ENCODE data around the gene ARHGEF10L. TPM values are rescaled to one million over a fixed set of nuclear protein-coding genes. Genes with fewer than 3 reads are reported as not detected.

The ARHGEF10L gene
- polyA plus RNA-seq, 1 donor, result 85.1 TPM

- Histone ChIP-seq H3K36me3 (ENCODE audit: control insufficient read depth, insufficient read depth, low read length) (peaks cover 22% of the 10 kb centered on the region), H3K27ac (ENCODE audit: low read length) (peak overlapping the region; percentile 92), H3K4me3 (ENCODE audit: low read length) (peak overlapping the region; percentile 66), H3K27me3 (ENCODE audit: control insufficient read depth, insufficient read depth, low read length) (no peaks in the 10 kb centered on the region), H3K9me3 (ENCODE audit: control insufficient read depth, low read depth, low read length) (no peaks in the 10 kb centered on the region), H3K4me1 (ENCODE audit: control insufficient read depth, insufficient read depth, low read length) (peaks cover 58% of the 10 kb centered on the region)
- DNase-seq, result peak in 1 of 2 donors; percentile 51
- WGBS (ENCODE audit: insufficient coverage, low lambda C conversion rate), result no CpG with 5 or more reads among the region's 10 CpGs
These were observed 42.1 kb downstream of the ARHGEF10L start for GRCh38 chr1:17581389-17582123.

DNA sequence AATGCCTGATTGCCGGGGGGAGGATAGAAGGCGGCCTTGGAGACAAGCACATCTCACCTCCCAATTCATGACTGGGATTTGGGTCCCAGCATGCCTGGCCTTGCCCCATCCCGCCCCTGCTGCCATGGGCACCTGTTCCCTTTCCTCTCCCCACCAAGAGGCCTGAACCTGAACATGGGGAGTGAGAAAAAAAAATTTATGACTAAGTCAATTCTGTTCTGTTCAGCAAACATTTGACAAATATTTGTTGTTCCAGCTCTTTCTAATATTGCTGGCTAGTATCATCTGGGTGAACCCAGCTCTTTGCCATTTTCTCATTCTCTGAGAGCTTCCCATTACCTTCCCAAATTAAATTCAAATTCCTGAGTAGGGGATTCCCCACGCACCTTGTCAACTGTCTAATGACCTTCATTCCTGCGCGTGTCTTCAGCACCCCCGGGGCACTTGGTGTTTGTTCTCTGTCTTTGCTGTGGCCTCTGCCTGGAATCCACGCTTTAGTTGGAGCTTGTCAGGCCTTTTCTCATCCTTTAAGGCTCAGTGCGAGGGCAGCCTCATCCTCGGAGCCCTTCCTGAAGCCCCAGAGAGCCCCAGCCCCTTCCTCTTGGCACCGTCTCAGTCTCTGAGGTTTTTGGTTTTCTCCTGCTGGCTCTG lies 42.8 kb downstream of the ARHGEF10L start:
- Histone ChIP-seq H3K27me3 (ENCODE audit: control insufficient read depth, insufficient read depth, low read length) (no peaks in the 10 kb centered on the region), H3K36me3 (ENCODE audit: control insufficient read depth, insufficient read depth, low read length) (peaks cover 28% of the 10 kb centered on the region), H3K4me1 (ENCODE audit: control insufficient read depth, insufficient read depth, low read length) (peaks cover 62% of the 10 kb centered on the region), H3K4me3 (ENCODE audit: low read length) (peak overlapping the region; percentile 66), H3K9me3 (ENCODE audit: control insufficient read depth, low read depth, low read length) (no peaks in the 10 kb centered on the region), H3K27ac (ENCODE audit: low read length) (peak overlapping the region; percentile 92)
- DNase-seq, result no peak
- WGBS (ENCODE audit: insufficient coverage, low lambda C conversion rate), result no CpG with 5 or more reads among the region's 11 CpGs

DNA sequence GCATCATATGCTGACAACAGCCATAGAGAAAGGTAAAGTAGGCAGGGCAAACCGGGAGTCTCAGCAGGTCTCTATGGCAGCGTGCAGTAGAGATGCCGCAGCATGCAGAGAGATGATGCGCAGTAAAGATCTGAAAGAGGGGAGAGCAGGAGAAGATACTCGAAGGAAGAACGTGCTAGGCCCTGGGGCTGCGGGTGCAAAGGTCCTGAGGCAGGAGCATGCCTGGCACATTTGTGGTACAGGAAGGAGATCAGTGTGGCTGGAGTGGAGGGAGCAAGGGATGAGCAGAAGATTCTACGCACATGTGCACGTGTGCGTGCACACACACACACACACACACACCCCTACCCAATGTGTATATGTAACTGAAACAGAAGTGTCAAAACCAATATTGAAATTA lies 45.0 kb downstream of the ARHGEF10L start:
- Histone ChIP-seq H3K36me3 (ENCODE audit: control insufficient read depth, insufficient read depth, low read length) (peaks cover 35% of the 10 kb centered on the region), H3K9me3 (ENCODE audit: control insufficient read depth, low read depth, low read length) (no peaks in the 10 kb centered on the region), H3K27ac (ENCODE audit: low read length) (no peak overlapping the region), H3K4me3 (ENCODE audit: low read length) (no peak overlapping the region), H3K27me3 (ENCODE audit: control insufficient read depth, insufficient read depth, low read length) (no peaks in the 10 kb centered on the region), H3K4me1 (ENCODE audit: control insufficient read depth, insufficient read depth, low read length) (peaks cover 67% of the 10 kb centered on the region)
- WGBS (ENCODE audit: insufficient coverage, low lambda C conversion rate), result 92% methylated on average over 2 of the region's 10 CpGs
- DNase-seq, result no peak

DNA sequence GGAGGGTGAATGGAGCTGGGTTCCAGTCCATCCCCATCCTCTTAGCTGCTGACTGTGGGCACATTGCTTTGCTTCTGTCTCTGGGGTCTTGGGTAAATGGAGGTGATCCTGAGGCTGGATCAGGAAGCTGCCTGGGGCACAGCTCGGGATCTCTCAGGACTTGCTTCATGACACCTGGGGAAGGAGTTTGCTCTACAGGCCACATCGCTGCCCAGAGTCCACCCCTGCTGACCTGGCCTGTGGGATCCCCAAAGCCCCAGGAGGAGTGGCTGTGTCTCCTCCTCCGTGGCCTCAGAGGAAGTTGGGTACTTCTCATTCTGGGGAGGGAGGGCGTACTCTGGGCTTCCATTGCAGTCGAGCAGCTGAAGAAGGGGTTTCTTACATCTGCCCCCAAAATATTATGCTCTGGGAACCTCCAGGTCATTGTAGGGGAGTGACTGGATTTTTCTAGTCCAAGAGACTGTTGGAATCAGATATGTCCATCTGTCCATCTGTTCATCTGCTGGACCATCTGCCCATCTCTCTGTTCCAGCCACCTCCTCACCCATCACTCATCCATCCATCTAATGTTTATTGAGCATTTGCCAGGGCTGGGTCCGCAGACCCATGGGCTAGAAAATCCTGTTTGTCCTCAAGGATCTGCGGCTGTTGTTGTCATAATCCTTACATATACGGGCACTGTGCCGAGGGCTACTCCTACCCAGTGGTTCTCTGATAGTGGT lies 45.9 kb downstream of the ARHGEF10L start:
- Histone ChIP-seq H3K9me3 (ENCODE audit: control insufficient read depth, low read depth, low read length) (no peaks in the 10 kb centered on the region), H3K27ac (ENCODE audit: low read length) (peak overlapping the region; percentile 98), H3K36me3 (ENCODE audit: control insufficient read depth, insufficient read depth, low read length) (peaks cover 42% of the 10 kb centered on the region), H3K27me3 (ENCODE audit: control insufficient read depth, insufficient read depth, low read length) (no peaks in the 10 kb centered on the region), H3K4me3 (ENCODE audit: low read length) (no peak overlapping the region), H3K4me1 (ENCODE audit: control insufficient read depth, insufficient read depth, low read length) (peaks cover 69% of the 10 kb centered on the region)
- WGBS (ENCODE audit: insufficient coverage, low lambda C conversion rate), result no CpG with 5 or more reads among the region's 9 CpGs
- DNase-seq, result no peak

DNA sequence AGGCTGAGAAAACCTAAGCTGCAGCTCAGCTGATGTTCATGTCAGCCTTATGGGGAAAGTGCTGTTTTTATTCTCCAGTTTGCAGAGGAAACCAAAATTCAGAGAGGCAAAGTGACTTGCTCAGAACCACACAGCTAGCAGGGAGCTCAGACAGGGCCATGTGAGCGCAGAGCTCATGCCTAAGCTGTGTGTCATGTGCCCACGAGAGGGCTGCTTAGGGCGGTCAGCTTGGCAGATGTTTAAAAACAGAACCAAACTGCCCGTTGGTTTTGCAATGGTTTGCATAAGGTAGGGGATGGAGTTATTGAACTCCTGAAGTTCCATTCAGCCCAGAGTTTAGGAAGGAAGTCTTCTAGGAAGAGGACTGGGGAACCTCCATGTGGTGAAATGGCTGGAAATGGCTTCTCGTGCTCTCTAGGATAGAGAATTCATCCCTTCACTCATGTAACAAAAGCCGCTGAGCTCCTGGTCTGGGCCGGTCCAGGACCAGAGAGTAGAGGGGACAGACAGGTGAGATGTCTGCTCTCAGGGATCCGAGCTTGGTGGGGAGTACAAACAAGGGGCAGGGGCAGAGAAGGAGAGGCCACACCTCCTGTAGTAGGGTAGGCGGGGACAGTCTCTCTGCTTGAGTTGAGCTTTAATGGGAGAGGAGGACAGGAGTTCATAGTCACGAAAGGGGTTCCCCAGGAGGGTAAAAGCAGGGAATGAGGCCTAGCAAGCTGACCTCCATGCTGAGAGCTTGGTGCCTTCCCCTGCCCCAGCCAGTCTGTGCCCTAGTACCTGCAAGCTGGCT lies 46.9 kb downstream of the ARHGEF10L start:
- H3K36me3 ChIP-seq (ENCODE audit: control insufficient read depth, insufficient read depth, low read length), result peaks cover 49% of the 10 kb centered on the region
- peak overlapping the region; percentile 98 for H3K27ac ChIP-seq (ENCODE audit: low read length)
- H3K4me3 ChIP-seq (ENCODE audit: low read length), result no peak overlapping the region
- DNase-seq, result peak in 1 of 2 donors; percentile 64
- peaks cover 76% of the 10 kb centered on the region for H3K4me1 ChIP-seq (ENCODE audit: control insufficient read depth, insufficient read depth, low read length)
- WGBS (ENCODE audit: insufficient coverage, low lambda C conversion rate), result no CpG with 5 or more reads among the region's 10 CpGs
- no peaks in the 10 kb centered on the region for H3K9me3 ChIP-seq (ENCODE audit: control insufficient read depth, low read depth, low read length)
- H3K27me3 ChIP-seq (ENCODE audit: control insufficient read depth, insufficient read depth, low read length), result no peaks in the 10 kb centered on the region

DNA sequence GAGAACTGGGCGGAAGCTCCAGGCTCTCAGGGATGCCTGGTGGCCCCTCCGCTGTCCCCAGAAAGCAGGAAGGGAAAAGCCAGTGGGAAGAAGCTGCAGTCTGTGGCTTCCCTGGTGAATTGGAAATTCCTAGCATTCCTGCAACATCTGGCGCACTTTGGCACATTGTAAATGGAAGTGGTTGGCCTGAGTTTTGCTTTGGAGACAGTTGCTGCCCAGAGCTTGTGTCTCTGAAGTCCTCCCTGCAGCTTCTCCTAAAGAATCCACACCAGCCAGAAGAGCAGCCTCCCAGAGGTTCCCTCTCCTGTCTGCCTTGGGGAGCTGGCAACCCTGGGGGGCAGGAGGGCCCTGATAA lies 48.2 kb downstream of the ARHGEF10L start:
- H3K9me3 ChIP-seq (ENCODE audit: control insufficient read depth, low read depth, low read length), result no peaks in the 10 kb centered on the region
- H3K4me1 ChIP-seq (ENCODE audit: control insufficient read depth, insufficient read depth, low read length), result peaks cover 76% of the 10 kb centered on the region
- H3K27ac ChIP-seq (ENCODE audit: low read length), result peak overlapping the region; percentile 98
- no CpG with 5 or more reads among the region's 3 CpGs for WGBS (ENCODE audit: insufficient coverage, low lambda C conversion rate)
- peak in 1 of 2 donors; percentile 64 for DNase-seq
- no peaks in the 10 kb centered on the region for H3K27me3 ChIP-seq (ENCODE audit: control insufficient read depth, insufficient read depth, low read length)
- no peak overlapping the region for H3K4me3 ChIP-seq (ENCODE audit: low read length)
- peaks cover 57% of the 10 kb centered on the region for H3K36me3 ChIP-seq (ENCODE audit: control insufficient read depth, insufficient read depth, low read length)

- Histone ChIP-seq H3K4me3 (ENCODE audit: low read length) (peak overlapping the region; percentile 22), H3K4me1 (ENCODE audit: control insufficient read depth, insufficient read depth, low read length) (peaks cover 72% of the 10 kb centered on the region)
- no CpG with 5 or more reads among the region's 13 CpGs for WGBS (ENCODE audit: insufficient coverage, low lambda C conversion rate)
These were observed 48.8 kb downstream of the ARHGEF10L start for GRCh38 chr1:17588048-17588871.

DNA sequence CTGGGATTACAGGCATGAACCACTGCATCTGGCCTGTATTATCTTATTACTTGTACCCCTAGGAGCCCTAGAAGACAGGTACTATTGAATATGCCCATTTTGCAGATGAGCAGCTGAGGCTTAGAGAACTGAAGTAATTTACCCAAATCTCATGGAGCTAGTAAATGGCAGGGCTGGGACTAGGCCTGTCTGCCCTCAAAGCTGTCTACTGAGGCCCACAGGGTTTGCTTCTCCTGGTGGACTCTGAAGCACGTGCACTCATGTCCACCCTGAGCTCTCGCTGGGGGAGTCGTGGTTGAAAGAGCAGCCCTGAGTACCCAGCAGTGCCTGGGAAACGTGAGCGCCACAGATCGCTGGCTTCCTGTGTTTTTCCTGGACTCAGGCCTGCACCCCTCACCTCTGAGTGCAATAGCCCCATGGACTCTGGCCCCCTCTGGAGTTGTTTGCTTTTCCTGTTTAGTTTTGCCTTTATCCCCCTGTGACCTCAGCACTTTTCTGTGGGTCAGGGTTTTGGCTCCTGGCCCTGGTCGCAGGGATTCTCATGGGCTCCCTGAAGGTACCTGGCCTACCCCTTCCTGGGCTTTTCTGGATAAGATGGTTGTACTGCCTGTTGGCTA lies 52.4 kb downstream of the ARHGEF10L start:
- Histone ChIP-seq H3K9me3 (ENCODE audit: control insufficient read depth, low read depth, low read length) (no peaks in the 10 kb centered on the region), H3K36me3 (ENCODE audit: control insufficient read depth, insufficient read depth, low read length) (peaks cover 58% of the 10 kb centered on the region), H3K4me3 (ENCODE audit: low read length) (no peak overlapping the region), H3K27ac (ENCODE audit: low read length) (peak overlapping the region; percentile 45), H3K27me3 (ENCODE audit: control insufficient read depth, insufficient read depth, low read length) (no peaks in the 10 kb centered on the region), H3K4me1 (ENCODE audit: control insufficient read depth, insufficient read depth, low read length) (peaks cover 79% of the 10 kb centered on the region)
- DNase-seq, result peak; percentile 51 to 77
- no CpG with 5 or more reads among the region's 7 CpGs for WGBS (ENCODE audit: insufficient coverage, low lambda C conversion rate)

More at GRCh38 chr1:17588048-17588871, 48.8 kb downstream of the ARHGEF10L start:
- no peaks in the 10 kb centered on the region for H3K27me3 ChIP-seq (ENCODE audit: control insufficient read depth, insufficient read depth, low read length)
- H3K9me3 ChIP-seq (ENCODE audit: control insufficient read depth, low read depth, low read length), result no peaks in the 10 kb centered on the region
- DNase-seq, result peak; percentile 96 to 98
- peaks cover 62% of the 10 kb centered on the region for H3K36me3 ChIP-seq (ENCODE audit: control insufficient read depth, insufficient read depth, low read length)
- H3K27ac ChIP-seq (ENCODE audit: low read length), result peak overlapping the region; percentile 98

DNA sequence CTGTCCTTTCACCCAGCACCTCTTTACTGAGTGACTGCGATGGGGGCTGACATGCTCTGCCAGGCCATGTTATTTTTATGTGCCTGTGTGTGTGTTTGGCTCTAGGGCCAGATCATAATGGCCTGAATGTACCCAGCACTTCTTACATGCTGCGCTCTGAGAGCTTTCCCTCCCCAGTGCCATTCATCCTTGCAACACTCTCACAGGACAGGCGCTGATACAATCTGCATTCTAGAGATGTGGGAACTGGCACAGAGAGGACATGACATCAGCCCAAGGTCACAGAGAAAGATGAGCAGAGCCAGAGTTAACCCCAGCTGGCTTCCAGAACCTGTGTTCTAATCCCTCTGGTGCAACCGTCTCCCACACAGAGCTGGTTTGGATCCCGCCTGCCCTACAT lies 54.5 kb downstream of the ARHGEF10L start:
- Histone ChIP-seq H3K27me3 (ENCODE audit: control insufficient read depth, insufficient read depth, low read length) (no peaks in the 10 kb centered on the region), H3K36me3 (ENCODE audit: control insufficient read depth, insufficient read depth, low read length) (peaks cover 59% of the 10 kb centered on the region), H3K9me3 (ENCODE audit: control insufficient read depth, low read depth, low read length) (no peaks in the 10 kb centered on the region), H3K4me3 (ENCODE audit: low read length) (no peak overlapping the region), H3K4me1 (ENCODE audit: control insufficient read depth, insufficient read depth, low read length) (peaks cover 80% of the 10 kb centered on the region), H3K27ac (ENCODE audit: low read length) (peak overlapping the region; percentile 56)
- no peak for DNase-seq
- no CpG with 5 or more reads among the region's 5 CpGs for WGBS (ENCODE audit: insufficient coverage, low lambda C conversion rate)
